Hippocampal formation (tissue), 2 donors: ENCODE results near the gene C10orf90.

Experiments used
- DNase-seq, 2 donors: peaks; one replicate each; lab custom pipeline; 2025; lab: John Stamatoyannopoulos, UW

Gene C10orf90

DNA sequence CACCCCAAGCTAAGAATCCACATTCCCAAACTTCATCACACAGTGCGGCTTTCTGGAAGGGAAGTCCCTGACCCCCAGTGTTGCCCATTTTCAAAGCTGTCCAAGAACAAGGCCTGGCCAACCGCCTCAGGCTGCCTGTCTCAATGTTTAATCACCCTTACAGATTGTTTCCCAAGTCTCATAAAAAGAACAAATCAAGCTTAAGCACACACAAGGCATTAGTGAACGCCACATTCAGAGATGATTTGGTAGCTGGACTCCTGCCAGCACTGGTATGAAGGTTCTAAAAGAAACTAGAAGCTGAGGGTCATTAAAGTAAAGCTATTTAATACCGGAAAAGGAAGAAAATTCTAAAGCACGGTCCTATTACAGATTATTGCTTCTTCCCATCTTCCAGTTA, 35.6 kb downstream of the C10orf90 start:
- peak in 1 of 2 donors; percentile 12 for DNase-seq

- no peak for DNase-seq
Measured at GRCh38 chr10:126634347-126634746, 36.1 kb downstream of the C10orf90 start.

DNA sequence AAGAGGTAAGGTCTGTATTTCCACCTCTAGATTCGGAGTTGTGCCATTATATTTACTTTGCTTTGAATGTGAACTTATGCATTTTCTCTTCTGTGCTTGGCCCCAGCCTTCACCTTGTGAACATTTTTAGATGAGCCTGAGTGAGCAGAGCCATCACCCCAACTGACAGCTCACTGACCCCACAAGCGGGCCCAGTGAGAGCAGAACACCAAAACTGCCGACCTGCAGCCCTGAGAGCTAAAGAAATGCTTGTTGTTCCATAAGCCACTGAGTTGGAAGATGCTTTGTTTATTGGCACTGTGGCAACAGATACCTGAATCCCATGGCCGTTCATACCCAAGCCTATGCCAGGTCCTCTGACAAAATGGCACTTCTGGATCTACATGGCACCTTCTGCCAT, 37.8 kb downstream of the C10orf90 start:
- DNase-seq, result no peak

GRCh38 chr10:126629925-126630624, 40.4 kb downstream of the C10orf90 start:
- no peak for DNase-seq

DNA sequence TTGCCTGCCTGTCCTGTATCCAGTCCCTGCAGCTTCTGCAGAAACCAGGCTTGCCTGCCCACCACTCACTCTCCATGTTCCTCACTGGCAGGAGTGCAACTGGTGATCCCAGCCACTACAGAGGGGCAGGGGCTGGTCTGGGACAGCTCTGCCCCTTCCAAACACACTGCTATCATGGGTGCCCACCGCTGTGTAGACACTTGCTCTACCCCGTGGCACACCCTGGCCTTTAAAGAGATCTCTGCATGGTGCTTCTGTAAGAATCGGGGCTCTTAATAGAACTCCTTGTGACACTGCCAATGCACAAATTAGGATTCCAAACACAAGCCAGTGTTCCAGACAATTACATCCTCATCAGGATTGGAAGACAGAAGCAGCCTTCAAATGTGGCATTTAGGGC, 41.7 kb downstream of the C10orf90 start:
- DNase-seq, result peak; percentile 56 to 79

DNA sequence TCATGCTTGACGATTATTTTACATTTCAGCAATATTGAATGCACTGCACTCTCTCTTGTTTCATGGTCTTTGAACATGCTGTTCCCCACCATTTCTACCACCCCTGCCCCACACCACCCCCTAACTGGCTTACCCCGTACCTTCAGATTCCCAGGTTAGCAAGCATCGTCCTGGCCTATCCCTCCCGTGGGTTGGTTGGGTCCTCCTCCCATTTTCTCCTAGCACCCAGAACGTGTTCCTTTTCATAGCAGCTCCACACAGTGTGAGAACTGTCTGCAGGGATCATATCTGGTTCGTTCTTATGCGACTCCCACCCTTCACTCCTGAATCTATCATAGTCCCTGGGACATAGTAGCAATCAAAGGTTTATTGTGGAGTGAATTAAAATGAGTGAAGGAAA, 48.6 kb downstream of the C10orf90 start:
- DNase-seq, result no peak

- no peak for DNase-seq
Measured at GRCh38 chr10:126618466-126618865, 52.0 kb downstream of the C10orf90 start.

- no peak for DNase-seq
Measured at GRCh38 chr10:126617733-126618132, 52.8 kb downstream of the C10orf90 start.

DNA sequence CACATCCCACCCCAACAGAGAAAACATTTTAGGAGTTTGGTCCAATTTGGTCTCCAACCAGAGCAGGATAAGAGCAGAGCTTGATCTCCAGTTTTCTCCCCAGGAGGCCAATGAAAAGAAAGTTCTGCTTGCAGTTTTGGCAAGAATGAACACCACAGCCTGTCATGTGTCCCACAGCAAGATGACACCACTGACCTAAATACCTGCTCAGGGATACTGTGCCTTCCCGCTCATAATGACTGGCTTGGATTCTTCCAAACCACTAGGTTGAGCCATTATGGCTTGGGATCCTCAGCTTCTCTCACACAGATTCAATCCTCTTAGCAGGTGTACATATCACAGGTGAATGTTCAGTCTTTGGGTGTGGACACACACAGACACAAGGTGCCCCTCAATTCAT, 53.3 kb downstream of the C10orf90 start:
- no peak for DNase-seq

- DNase-seq, result no peak
Measured at GRCh38 chr10:126616737-126617136, 53.8 kb downstream of the C10orf90 start.

- DNase-seq, result no peak
Measured at GRCh38 chr10:126611303-126611702, 59.2 kb downstream of the C10orf90 start.

DNA sequence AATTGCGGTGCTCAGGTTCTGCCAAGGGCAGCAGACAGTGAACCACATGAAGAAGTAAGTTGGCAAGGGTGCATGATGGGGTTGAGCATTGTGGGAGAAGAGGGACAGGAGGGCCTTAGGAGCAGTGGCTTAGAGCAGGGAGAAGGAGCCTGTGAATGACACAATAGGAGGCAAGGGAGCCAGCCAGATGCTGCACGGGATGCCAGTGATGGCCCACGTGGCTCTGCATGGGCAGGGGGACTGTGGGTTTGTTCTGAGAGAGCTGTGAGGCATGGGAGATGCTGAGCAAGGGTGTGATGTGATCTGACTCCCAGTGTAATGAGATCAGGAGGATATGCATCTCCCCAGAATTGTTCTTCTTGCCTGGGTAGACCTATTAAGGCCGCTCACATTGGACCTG, 60.9 kb downstream of the C10orf90 start:
- peak; percentile 40 to 43 for DNase-seq

- no peak for DNase-seq
Measured at GRCh38 chr10:126599949-126600682, 70.4 kb downstream of the C10orf90 start.

DNA sequence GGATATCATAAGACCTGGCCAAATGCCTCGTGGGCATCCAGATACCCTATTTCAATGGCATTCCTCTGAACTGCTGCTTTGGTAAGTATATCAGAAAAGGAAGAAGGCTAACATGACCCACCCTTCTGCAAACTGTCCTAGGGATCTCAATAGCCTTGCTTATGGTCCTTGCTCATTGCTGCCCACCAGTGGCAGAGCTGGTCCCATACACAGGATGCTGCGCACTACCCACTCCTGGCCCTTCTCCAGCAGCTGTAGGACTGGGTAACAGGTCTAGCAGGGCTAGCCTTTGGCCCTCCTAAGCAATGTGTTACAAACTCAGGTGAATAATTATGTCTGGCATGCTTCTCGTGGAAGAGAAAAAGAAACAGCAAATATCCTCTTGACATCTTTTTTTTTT, 72.5 kb downstream of the C10orf90 start:
- no peak for DNase-seq

- no peak for DNase-seq
Measured at GRCh38 chr10:126597211-126597610, 73.3 kb downstream of the C10orf90 start.

DNA sequence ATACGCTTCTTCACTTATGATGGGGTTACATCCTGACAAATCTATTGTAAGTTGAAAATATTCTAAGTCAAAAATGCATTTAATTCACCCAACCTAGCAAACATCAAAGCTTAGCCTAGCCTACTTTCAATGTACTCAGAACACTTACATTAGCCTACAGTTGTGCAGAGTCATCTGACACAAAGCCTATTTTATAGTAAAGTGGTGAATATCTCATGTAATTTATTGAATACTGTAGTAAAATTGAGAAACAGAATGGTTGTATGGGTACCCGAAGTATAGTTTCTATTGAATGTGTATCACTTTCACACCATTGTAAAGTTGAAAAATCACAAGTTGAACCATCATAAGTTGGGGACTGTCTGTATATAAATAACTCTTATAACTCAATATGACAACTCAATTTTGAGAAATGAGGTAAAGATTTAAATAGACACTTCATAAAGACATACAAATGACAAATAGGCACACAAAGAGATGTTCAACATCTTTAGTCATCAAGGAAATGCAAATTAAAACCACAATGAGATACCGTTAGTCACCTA, 73.9 kb downstream of the C10orf90 start:
- DNase-seq, result no peak

DNA sequence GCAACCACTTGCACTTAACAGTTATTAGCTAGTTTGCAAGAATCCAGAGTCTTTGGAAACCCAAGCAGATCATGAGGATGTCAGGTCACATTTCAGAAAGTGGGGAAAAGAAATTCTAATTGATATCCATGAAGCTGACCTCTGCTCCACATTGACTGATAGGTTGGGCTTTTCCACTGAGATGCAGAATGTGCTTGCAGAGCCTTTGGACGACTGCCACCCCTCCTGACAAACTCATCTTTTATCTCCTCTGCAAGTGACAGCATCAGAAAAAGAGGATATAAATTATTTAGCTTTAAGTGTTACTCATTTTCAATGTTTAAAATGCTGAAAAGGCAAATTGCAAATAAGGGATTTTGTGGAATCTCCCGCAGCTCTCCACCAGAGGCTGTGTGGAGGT, 75.3 kb downstream of the C10orf90 start:
- DNase-seq, result peak in 1 of 2 donors; percentile 50

- no peak for DNase-seq
Measured at GRCh38 chr10:126593968-126594701, 76.4 kb downstream of the C10orf90 start.

DNA sequence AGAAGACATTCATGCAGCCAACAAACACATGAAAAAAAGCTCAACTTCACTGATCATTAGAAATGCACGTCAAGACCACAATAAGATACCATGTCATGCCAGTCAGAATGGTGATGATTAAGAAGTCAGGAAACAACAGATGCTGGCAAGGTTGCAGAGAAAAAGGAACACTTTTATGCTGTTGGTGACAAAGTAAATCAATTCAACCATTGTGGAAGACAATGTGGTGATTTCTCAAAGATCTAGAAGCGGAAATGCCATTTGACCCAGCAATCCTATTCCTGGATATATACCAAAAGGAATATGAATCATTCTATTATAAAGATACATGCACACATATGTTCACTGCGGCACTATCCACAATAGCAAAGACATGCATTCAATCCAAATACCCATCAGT, 77.6 kb downstream of the C10orf90 start:
- DNase-seq, result no peak

- no peak for DNase-seq
Measured at GRCh38 chr10:126588024-126588423, 82.5 kb downstream of the C10orf90 start.

DNA sequence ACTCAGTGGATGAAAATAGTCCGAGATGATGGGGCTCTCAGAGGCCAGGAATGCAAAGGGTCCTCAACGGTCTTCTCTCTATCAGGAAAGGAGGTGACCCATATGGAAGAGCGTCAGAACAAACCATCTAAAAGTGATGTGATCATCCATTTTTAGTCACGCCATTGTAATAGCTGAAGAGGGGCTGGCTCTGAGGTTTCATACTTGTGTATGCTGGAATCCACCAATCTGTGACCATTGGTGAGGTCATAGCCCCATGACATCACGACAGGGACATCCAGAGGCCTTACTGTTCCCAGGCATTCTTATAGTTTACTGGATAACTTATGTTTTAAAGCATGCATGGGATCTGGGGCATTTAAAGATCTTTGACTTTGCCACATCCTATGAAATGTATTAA, 83.6 kb downstream of the C10orf90 start:
- DNase-seq, result no peak

DNA sequence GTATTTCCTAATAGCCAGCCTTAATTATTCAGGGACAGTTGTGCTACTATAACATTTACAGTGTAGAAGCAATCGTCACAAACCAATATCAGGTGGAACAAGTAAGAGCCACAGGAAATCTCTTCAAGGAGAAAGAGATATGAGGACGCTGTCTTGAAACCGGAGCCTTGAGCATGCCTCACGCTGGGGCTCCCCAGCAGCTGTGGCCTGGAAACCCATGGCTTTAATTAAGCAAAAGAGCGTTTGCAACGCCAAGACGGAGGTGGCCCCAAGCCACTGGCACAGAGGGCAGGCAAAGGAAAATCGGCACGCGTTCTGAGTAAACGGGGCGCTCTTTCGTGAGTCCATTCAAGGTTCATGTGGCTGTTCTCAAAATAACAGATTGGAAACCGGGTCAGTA, 84.4 kb downstream of the C10orf90 start:
- DNase-seq, result no peak
